ENCODE data around the gene ACTN2. TPM values are rescaled to one million over a fixed set of nuclear protein-coding genes. Genes with fewer than 3 reads are reported as not detected.

ACTN2 gene
- total RNA-seq, 4 donors from 2014 or later: 0.16 to 0.55 TPM; not detected in 2

- no peaks in the 10 kb centered on the region for H3K27me3 ChIP-seq
- H3K4me1 ChIP-seq: no peaks in the 10 kb centered on the region
- H3K9me3 ChIP-seq: no peaks in the 10 kb centered on the region
- no peaks in the 10 kb centered on the region for H3K36me3 ChIP-seq
- DNase-seq: no peak
- intact Hi-C loops (cut with DNase I; ENCODE audit: low total_unique reads) (no loop called here), in situ Hi-C loops (cut with MboI; ENCODE audit: low pct_ligation_motif_present in 1 of 4, low pct_unique_long_range_greater_than_20kb in 1 of 4, low sequenced_read_pairs in 3 of 4) (no loop called here)
- H3K27ac ChIP-seq: no peak overlapping the region
- TF ChIP-seq, protein P1, sequence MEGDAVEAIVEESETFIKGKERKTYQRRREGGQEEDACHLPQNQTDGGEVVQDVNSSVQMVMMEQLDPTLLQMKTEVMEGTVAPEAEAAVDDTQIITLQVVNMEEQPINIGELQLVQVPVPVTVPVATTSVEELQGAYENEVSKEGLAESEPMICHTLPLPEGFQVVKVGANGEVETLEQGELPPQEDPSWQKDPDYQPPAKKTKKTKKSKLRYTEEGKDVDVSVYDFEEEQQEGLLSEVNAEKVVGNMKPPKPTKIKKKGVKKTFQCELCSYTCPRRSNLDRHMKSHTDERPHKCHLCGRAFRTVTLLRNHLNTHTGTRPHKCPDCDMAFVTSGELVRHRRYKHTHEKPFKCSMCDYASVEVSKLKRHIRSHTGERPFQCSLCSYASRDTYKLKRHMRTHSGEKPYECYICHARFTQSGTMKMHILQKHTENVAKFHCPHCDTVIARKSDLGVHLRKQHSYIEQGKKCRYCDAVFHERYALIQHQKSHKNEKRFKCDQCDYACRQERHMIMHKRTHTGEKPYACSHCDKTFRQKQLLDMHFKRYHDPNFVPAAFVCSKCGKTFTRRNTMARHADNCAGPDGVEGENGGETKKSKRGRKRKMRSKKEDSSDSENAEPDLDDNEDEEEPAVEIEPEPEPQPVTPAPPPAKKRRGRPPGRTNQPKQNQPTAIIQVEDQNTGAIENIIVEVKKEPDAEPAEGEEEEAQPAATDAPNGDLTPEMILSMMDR (IDR thresholded peaks at IDR 0.05): no peak
- TF ChIP-seq POLR2AphosphoS5 (IDR thresholded peaks at IDR 0.05) (no peak), EP300 (IDR thresholded peaks at IDR 0.05; ENCODE audit: low read depth) (no peak), POLR2A (IDR thresholded peaks at IDR 0.05) (no peak)
- 54 to 72% methylated on average over 2 to 5 of the region's 5 CpGs for WGBS, 2 donors (ENCODE audit: low coverage in 1 of 2)
- H3K4me3 ChIP-seq: no peak overlapping the region
Measured at GRCh38 chr1:236645016-236645680, 41.2 kb upstream of the ACTN2 start.

DNA sequence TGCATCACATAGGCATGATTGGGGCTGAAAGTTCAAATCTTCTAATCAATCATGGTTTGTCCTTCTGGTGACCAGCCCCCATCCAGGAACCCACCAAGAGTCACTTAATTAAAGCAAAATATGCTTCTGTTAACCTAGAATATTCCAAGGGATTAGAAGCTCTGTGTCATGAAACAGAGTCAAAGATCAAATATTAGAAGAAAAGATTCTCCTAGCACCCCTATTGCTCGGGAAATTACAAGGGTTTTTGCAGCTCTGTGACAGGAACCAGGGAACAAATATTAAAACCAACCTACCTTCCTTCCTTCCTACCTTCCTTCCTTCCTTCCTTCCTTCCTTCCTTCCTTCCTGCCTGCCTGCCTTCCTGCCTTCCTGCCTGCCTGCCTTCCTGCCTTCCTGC, 31.8 kb upstream of the ACTN2 start:
- Histone ChIP-seq H3K4me1 (no peaks in the 10 kb centered on the region), H3K9me3 (no peaks in the 10 kb centered on the region), H3K36me3 (no peaks in the 10 kb centered on the region), H3K27me3 (no peaks in the 10 kb centered on the region), H3K4me3 (no peak overlapping the region), H3K27ac (no peak overlapping the region)
- DNase-seq: no peak
- intact Hi-C loops (cut with DNase I; ENCODE audit: low total_unique reads) (no loop called here), in situ Hi-C loops (cut with MboI; ENCODE audit: low pct_ligation_motif_present in 1 of 4, low pct_unique_long_range_greater_than_20kb in 1 of 4, low sequenced_read_pairs in 3 of 4) (no loop called here)
- TF ChIP-seq POLR2AphosphoS5 (IDR thresholded peaks at IDR 0.05) (no peak), POLR2A (IDR thresholded peaks at IDR 0.05) (no peak), EP300 (IDR thresholded peaks at IDR 0.05; ENCODE audit: low read depth) (no peak)
- TF ChIP-seq, protein P1 (IDR thresholded peaks at IDR 0.05): no peak
- 60 to 62% methylated on average over 1 of the region's 1 CpG for WGBS, 2 donors (ENCODE audit: low coverage in 1 of 2)

- H3K36me3 ChIP-seq: no peaks in the 10 kb centered on the region
- no peak overlapping the region for H3K27ac ChIP-seq
- no peaks in the 10 kb centered on the region for H3K27me3 ChIP-seq
- 26 to 40% methylated on average over 1 to 5 of the region's 5 CpGs for WGBS, 2 donors (ENCODE audit: low coverage in 1 of 2)
- no peaks in the 10 kb centered on the region for H3K9me3 ChIP-seq
- intact Hi-C loops (cut with DNase I; ENCODE audit: low total_unique reads) (no loop called here), in situ Hi-C loops (cut with MboI; ENCODE audit: low pct_ligation_motif_present in 1 of 4, low pct_unique_long_range_greater_than_20kb in 1 of 4, low sequenced_read_pairs in 3 of 4) (no loop called here)
- no peak overlapping the region for H3K4me3 ChIP-seq
- H3K4me1 ChIP-seq: no peaks in the 10 kb centered on the region
- TF ChIP-seq POLR2A (IDR thresholded peaks at IDR 0.05): no peak
- no peak for TF ChIP-seq POLR2AphosphoS5 (IDR thresholded peaks at IDR 0.05)
- no peak for TF ChIP-seq EP300 (IDR thresholded peaks at IDR 0.05; ENCODE audit: low read depth)
- TF ChIP-seq, protein P1 (IDR thresholded peaks at IDR 0.05): no peak
- DNase-seq: no peak
Measured at GRCh38 chr1:236654957-236655356, 31.3 kb upstream of the ACTN2 start.

DNA sequence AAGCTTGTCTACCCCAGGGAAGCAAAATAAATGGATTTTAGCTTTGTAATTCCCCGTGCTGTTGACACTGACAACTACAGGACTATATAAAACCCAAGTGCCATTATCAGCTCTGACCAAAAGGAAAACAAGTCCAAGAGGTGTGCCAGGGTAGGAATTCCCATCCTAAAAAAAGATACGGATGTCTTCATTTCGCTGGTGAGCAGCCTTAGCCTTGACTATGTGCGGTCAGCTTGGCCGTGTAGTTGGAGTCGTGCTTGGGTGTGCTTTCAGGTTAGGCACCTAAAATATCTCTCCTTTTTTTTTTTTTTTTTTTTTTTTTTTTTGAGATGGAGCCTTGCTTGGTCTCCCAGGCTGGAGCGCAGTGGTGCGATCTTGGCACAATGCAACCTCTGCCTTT, 28.9 kb upstream of the ACTN2 start:
- H3K27me3 ChIP-seq: no peaks in the 10 kb centered on the region
- H3K36me3 ChIP-seq: no peaks in the 10 kb centered on the region
- TF ChIP-seq, protein P1 (IDR thresholded peaks at IDR 0.05): no peak
- no peak for TF ChIP-seq EP300 (IDR thresholded peaks at IDR 0.05; ENCODE audit: low read depth)
- TF ChIP-seq POLR2A (IDR thresholded peaks at IDR 0.05): no peak
- no peak for TF ChIP-seq POLR2AphosphoS5 (IDR thresholded peaks at IDR 0.05)
- H3K4me3 ChIP-seq: no peak overlapping the region
- H3K9me3 ChIP-seq: no peaks in the 10 kb centered on the region
- intact Hi-C loops (cut with DNase I; ENCODE audit: low total_unique reads) (no loop called here), in situ Hi-C loops (cut with MboI; ENCODE audit: low pct_ligation_motif_present in 1 of 4, low pct_unique_long_range_greater_than_20kb in 1 of 4, low sequenced_read_pairs in 3 of 4) (no loop called here)
- 87 to 92% methylated on average over 8 of the region's 8 CpGs for WGBS, 2 donors (ENCODE audit: low coverage in 1 of 2)
- DNase-seq: no peak
- H3K4me1 ChIP-seq: no peaks in the 10 kb centered on the region
- no peak overlapping the region for H3K27ac ChIP-seq
